Mucosa of gallbladder (tissue), 1 donor: ENCODE results near the gene MDFI. TPM values are rescaled to one million over a fixed set of nuclear protein-coding genes. Genes with fewer than 3 reads are reported as not detected.

Source experiments
- DNase-seq: peaks from one replicate; pipeline ENCODE4 v3.0.0-alpha.2; 2020; ENCODE audit warnings: low spot score
- total RNA-seq: library from RNA; stranded (reverse); gene quantifications from one replicate; pipeline ENCODE4 v1.2.1, GENCODE V29; 2021
- donor health status: DM: no; HTN: no; CAD: no.

Gene MDFI, protein sequence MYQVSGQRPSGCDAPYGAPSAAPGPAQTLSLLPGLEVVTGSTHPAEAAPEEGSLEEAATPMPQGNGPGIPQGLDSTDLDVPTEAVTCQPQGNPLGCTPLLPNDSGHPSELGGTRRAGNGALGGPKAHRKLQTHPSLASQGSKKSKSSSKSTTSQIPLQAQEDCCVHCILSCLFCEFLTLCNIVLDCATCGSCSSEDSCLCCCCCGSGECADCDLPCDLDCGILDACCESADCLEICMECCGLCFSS
- total RNA-seq = 7.3 TPM

DNA sequence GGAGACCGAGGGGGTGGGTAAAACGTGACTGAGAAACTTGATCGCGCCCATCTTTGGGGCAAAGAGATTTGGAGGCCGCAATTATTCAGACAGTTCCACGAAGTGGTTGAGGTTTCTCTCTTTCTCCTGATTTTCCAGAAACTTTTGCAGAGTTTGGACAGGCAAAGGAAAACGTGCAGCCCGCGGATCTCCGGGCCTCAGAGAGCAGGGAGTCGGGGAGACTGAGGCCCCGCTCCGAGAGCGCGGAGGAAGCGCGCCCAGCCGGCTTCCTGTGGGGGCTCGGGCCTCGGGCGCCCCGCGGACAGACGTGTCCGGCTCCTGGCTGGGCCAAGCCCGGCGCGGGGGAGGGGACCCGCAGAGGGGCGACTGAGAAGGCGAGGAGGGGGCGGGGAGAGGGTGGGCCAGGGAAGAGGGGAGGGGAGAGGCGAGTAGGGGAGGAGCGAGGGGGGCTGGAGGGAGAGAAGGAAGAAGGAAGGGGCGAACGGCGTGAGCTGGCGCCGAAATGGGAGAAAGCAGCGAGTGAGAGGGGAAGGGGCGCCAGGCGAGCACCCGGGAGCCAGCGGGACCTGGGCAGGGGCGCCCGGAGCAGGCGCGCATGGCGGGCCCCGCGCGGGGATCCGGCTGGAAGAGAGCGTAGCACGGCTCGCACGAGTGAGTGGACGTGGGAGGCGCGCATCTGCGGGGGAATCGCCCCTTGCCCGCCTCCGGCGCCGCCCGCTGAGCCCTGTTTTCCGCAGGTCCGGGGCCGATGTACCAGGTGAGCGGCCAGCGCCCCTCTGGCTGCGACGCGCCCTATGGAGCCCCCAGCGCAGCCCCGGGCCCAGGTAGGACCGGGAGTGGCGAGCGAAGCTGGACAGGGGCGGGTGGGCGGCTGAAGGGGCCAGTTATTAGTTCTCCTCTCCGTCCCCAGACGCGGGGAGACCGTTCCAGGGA lies at the start of gene MDFI:
TSS of gene MDFI (plus strand) at position 467 of the 933 bp plus-strand sequence. CDS start at position 749, 282 bp downstream.
- no peak for DNase-seq

DNA sequence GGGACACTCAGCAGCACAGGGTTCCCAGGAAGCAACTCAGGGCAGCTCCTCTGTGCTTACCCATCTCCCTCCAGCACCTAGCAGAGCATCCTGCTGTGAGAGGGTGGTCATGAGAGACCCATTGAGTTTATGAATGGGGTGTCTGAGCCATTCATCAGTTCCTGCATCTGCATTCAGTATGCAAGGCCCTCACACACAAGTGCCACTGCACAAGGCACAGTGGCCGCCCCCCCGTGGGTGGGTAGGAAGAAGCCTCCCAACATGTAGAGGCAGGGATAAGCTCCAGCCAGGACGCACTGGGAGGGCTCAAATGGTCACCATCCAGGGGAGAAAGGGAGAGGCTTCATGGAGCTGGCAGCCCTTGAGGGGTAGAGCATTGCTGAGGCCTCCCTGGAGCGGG lies 49.0 kb upstream of the MDFI start:
- DNase-seq = no peak

DNA sequence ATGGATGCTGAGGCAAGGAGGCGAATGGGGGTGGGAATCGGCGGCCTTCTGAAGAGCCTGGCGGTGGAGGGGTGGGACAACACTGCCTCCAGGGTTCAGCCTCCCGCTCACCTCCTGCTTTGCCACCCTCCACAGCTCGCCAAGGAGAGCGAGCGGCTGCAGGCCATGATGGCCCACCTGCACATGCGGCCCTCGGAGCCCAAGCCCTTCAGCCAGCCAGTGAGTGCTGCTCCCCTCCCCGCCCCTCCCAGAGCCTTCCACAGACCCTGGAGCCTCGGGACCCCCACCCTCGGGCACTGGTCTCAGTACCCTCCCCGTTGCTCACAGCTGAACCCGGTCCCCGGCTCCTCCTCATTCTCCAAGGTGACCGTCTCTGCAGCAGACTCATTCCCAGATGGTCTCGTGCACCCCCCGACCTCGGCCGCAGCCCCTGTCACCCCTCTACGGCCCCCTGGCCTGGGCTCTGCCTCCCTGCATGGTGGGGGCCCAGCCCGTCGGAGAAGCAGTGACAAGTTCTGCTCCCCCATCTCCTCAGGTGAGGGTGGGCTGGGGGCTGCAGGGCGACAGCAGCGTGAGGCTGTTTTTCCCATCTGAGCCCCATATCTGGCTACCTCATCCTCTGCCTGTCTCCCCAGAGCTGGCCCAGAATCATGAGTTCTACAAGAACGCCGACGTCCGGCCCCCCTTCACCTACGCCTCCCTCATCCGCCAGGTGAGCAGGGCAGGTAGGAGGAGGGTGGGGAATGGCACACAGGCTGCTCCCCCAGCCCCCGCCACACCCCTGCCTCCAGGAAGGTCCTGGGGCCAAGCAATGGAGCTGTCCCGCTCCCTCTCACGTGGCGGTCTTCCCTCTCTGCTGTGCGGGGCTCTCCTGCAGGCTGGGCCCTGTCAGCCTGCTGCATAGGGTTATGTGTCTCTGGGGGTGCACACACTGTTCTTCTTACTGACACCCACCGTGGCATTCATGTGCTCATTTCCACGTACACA lies 48.3 kb upstream of the MDFI start:
- no peak for DNase-seq

DNA sequence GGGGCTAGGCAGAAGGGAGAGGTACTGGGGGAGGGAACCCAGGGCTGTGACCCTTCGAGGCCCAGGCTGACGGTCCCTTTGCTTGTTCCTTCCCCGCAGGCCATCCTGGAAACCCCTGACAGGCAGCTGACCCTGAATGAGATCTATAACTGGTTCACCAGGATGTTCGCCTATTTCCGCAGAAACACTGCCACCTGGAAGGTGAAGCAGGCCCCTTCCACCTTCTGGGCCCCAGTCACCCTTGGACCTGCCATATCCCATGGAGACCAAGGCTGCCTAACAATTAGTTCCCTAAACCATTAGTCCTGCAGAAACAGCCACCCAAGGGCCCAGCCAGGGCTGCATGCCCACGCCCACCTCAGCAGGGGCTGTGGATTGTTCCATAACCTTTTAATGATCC lies 47.1 kb upstream of the MDFI start:
- DNase-seq = no peak

DNA sequence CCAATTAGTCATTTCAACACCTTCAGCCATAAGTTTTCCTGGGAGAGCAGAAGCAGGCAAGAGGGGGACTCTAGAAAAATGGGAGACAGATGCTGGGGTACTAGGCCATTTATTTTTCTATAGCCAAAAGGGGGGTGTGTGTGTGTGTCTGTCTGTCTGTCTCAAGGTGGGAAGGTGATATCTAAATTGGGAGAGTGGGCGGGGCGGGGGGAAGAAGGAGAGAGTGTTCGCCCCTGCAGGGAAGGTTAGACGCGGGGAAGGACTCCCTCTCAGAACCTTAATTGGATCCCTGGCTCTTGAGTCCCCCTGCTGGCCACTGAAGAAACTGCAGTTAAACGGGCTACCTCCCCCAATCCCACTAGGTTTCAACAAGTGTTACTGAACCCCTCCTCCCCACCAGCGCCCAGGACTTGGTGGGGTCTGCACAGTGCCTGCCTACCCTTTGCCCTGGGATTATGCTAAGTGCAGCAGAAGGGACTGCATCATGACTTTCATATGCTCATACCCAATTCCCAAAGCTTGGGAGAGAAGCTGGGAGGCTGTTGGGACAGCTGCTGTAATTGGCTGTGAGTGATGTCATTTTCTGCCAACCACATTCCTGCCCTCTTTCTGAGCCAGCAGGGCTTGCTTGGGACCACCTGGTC lies 46.3 kb upstream of the MDFI start:
- peak; percentile 73 for DNase-seq

DNA sequence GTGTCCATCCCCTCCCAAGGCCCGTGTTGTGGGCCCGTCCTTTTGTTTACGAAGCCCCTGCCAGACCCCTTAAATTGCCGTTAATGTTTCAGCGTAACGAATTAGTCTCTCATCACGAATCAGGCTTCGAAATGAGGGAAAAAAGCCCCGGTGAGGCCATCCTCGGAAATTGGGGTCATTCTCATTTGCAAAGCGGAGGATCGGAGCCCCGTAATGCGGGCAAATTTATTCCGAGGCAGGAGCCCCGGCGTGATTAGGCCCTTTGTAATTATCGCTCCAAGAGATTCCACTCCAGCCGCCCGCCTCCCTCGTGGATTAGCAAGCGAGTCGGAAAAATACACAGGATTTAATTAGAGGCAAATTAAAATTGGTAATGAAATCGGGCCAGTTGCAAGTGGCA lies 44.9 kb upstream of the MDFI start:
- DNase-seq = no peak

DNA sequence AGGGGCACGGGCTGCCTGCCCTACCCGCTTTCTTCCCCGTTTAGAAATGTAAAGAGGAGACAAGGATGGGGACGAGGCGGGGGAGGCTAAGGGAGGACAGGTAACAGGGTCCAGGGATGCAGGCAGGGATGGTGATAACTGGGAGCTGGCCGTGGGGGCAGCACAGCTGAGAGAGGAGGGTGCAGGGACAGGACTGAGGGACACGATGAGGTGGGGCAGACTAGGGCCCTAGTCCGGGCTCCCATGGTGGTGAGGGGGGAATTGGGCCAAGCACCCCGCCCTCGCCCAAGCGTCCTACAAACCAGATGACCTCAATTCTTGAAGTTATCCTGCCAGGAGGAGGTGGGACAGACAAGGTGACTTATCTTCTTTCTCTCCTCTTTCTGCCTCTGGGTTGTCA lies 44.4 kb upstream of the MDFI start:
- no peak for DNase-seq

DNA sequence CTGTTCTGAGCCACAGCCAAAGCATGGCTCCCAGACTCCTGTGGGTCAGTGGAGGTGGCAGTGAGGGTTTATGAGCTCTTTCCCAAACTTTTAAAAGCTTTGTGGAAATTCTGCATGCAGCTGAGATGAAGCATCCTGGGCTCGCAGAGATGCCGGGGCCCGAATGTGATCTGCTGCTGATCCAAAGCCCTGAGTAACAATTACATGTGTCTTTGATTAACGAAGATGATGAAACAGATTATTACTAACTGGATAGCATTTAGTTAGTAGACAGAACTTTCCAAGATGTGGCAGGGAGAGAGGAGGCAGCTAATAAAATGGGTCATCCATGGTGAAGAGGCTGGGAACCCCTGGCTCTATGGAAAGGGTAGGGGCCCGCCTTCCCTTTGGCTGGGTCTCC lies 43.9 kb upstream of the MDFI start:
- DNase-seq = no peak

DNA sequence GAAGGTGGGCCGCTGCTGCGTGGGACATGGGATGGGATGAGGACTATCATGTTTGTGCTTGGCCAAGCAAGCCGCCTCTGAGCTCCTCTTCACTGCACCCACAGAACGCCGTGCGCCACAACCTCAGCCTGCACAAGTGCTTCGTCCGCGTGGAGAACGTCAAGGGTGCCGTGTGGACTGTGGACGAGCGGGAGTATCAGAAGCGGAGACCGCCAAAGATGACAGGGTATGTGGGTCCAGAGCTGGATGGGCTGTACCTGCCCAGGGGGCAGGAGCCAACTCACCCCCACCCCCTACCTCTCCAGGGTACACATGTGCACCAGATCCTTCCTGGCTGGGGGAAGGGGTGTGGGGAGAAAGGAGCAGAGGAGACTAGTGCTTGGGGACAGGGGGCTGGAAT lies 43.5 kb upstream of the MDFI start:
- no peak for DNase-seq

DNA sequence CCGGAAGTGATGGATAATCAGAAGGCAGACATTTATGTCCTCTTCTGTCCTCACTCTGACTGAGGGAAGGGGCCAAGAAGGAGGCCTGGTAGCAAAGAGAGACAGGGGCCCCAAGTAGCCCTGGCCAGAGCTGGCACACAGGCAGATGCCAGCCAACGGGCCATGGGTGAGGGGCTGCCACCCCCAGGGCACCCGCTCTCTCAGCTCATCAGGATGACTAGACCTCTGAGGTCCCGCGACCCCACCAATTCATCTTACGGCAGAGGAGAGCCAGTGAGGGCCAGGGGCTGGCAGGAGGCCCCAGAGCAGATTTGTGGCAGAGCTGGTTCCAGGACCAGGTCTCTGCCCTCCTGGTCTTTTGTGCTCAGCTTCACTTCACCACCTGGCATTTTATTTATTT lies 43.1 kb upstream of the MDFI start:
- no peak for DNase-seq

DNA sequence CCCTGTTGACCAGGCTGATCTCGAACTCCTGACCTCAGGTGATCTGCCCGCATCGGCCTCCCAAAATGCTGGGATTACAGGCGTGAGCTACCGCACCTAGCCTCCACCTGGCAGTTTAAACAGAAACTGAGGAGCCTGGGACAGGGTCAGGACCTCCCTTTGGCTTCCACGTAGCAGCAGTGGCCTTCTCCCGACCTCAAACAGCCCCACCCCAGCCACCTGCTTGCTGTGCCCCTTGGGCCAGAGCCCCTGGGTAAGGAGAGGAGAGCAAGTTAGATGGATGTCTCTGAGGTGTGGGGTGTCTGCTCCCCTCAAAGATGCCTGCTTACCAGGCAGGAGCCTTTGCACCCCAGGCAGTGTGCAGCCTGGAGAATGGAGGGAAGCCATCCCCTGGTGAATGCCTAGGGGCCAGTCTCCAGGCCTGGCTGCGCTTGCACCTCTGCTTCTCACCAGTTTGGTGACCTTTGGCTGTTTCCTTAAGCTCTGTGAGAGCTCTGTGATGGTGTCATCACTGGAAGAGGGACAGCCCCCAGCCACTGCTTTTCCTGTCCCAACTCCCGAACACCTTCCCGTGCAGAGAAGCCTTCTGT lies 42.1 kb upstream of the MDFI start:
- DNase-seq = no peak

DNA sequence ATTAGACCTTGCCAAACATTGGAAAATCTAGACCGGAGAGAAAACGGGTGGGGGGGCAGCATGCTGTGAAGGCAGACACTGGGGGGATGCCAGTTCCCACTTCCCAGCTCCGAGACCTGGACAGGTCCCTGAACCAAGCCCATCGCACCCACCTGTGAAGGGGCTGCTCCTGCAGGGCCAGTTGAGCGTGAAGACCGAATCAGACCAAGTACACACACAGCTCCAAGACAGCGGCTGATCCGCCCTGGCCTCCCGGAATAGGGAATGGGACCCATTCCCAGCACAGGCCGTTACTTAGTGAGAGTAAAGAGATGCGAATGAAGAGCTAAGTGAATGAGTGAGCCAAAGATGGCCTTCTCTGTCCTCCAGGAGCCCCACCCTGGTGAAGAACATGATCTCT lies 41.5 kb upstream of the MDFI start:
- DNase-seq = no peak

DNA sequence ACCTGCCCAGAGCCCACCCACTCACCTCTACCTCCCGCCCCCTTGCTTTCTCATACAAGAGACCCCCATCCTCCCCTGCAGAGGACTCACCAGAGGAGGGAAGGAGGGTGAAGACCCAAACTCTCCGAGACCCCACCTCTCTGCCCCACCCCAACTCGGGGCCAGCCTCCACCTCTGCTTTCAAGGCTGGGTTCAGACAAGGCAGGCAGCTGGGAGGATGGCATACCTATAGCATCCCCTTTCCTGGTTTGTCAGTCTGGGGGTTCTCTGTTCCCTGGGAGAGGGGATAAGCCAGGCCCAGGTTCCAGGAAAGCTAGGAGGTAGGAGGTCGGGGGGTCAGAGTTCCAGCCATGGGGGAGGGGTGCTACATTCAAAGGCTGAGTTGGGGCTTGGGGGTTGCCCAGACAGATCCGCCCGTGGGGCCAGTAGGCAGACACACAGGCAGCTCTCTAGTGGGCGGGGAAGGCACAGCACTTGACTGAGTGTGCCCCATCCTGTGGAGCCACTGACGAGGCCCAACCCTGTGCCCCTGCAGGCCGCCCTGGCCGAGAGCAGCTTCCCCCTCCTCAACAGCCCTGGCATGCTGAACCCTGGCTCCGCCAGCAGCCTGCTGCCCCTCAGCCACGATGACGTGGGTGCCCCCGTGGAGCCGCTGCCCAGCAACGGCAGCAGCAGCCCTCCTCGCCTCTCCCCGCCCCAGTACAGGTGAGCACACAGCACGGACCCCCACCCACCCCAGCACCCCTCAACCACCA lies 40.8 kb upstream of the MDFI start:
- no peak for DNase-seq

DNA sequence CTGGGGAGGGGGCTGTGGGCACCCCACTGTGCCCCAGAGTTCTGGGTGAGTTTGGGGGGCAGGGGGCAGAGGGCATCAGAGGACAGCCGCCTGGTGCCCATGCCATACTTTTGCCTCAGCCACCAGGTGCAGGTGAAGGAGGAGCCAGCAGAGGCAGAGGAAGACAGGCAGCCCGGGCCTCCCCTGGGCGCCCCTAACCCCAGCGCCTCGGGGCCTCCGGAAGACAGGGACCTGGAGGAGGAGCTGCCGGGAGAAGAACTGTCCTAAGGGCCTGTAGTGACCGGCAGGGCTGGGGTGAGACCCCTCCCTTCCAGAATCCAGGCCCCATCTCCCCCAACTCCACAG lies 39.6 kb upstream of the MDFI start:
- no peak for DNase-seq

DNA sequence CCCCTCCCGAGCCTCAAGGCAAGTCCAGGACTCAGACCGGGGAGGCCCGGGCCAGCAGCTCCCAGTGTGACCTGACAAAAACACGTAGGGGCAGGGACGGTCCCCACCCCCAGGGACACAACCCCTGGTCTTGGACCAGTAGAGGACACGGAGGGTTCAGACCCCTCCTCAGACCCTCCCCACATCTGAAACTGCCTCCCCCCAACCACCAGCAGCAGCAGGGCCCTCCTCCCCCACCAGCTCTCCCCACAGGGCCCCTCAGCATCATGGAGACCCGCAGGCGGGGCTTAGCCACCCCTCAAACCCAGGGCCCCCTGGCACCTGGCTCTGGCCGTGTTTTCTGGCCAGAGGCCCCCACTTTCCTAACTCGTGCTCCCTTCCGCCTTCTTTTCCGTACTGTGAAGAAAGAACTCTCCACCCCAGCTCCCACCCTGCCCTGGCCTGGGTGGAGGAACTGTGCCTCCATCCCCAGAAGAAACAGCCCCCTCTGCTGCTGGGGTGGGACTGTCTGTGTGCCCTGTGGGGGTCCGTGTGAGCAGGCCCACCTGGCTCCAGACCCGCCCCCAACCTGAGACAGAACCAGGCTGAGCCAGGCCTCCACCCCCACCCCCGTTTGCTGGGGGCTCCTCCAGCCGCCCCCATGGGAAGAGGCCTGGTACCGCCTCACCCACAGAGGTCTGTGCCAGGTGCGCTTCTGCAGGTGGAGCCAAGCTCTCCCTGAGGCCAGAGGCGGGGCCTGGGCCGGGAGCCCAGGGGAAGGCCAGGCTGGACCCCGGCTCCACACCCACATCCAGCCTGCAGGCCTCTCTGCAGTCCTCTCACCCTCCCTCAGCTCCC lies 39.0 kb upstream of the MDFI start:
- DNase-seq = no peak

DNA sequence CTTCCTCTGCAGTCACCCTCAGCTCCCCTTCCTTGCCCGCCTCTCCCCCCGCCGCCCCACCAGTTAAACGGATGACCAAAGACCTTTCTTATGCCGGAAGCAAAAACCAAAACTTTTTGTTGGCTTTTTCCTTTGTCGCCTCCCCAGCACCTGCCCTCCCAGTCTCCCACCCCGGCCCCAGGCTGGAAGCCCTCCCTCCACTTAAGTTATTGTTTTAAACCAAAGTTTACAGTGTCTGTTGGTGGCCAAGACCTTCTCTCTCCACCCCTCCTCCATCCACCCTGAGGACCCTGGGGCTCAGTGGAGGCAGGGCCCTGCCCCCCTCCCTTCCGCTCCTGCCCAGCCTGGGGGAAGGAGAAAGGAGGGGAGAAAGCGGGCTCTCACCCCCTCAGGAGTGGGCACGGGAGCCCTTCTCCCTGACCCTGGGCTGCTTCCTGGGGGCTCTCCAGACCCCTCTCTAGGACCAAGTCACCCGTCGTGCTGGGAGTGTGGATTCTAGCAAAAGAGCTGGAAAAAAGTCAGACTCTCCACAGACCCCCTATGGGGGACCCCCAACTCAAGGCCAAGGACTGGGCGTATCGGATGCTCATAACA lies 38.3 kb upstream of the MDFI start:
- DNase-seq = no peak

DNA sequence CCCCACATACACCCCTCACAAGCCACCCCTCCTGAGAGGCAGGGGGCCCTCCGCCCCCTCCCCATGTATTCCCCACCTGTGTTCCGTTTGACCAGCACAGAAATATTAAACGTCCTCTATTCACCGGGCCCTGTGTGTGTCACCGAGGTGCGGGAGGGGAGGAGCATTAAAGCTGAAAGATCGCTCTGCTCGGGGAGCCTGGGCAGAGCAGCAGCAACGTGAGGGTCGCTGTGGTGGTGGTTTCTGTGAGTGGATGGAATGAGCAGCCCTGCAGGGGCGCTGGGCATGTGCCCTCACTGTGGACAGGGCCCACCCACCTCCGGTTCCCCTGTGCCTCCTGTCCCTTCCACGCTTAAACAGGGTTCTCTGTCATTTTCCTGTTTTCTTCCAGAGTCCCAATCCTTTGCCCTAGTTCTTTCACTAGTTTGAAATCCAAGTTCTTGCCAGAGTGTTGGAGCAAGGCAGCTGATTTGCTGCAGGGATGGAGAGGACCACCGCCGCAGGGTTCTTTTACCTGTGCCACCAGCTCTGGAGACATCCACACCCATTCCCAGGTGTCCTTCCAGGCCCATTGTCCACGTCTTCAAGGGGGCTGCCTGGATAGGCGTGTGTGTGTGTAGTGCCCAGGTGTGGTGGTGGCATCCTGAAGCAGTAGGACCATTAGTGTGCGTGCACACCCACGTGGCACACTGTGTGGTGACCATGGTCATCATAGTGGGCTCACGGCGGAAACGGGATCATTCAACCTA lies 37.6 kb upstream of the MDFI start:
- DNase-seq = no peak

DNA sequence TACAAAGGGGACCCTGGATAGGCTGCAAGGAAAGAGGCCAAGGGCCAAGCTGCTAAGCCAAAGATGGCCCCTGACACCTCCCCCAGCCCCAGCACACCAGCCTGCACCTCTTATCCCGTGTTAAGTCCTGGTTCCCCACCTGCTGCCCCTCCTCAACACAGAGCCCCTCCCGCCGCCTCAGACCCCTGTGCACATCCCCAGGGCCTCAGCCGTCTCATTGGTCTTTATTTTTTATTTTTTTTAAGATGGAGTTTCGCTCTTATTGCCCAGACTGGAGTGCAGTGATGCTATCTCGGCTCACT lies 37.1 kb upstream of the MDFI start:
- no peak for DNase-seq

DNA sequence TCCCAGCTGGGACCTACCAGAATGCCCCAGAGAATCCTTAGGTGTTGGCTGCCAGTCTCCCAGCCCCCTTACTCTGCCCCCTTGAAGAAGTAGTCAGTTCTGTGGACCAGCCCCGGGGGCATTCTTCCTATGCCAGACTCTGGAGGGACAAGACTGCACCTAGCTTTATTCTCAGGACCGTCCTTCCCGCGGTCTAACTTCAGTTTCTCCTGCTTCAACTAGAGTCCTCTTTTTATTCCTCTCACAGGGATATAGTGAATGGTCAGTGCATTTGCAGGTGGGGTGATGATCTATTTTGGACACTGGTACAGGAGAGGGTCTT lies 35.9 kb upstream of the MDFI start:
- no peak for DNase-seq
